OCI-LY7 (cell line): ENCODE data around the gene MTA3. TPM values are rescaled to one million over a fixed set of nuclear protein-coding genes. Genes with fewer than 3 reads are reported as not detected.

Source experiments
- BruUV-seq: library from RNA; stranded (reverse); fragments of 400-500 nt; replicated peaks from 2 replicates; lab custom pipeline; 2021; lab: Mats Ljungman, UMichigan
- CTCF ChIA-PET: fragments of 300-600 bp; sonication (Branson Sonifier 250); formaldehyde crosslinking; loops from one replicate; lab custom pipeline; 2022; ENCODE audit warnings: antibody characterized with exemption; ENCODE audit not compliant: unreplicated experiment; lab: Charles Lee
- POLR2A ChIA-PET: fragments of 300-600 bp; sonication (Branson Sonifier 250); formaldehyde crosslinking; loops from one replicate; lab custom pipeline; 2022; ENCODE audit warnings: antibody characterized with exemption; lab: Charles Lee
- DNase-seq: peaks from one replicate; pipeline ENCODE4 v3.0.0-alpha.2; 2015; ENCODE audit warnings: low spot score
- H2AFZ ChIP-seq: fragments of 200-600 bp; sonication (generic), shearing (Covaris generic); 2 replicates; pipeline ENCODE4 v1.6.1; 2014; ENCODE audit warnings: mild to moderate bottlenecking, antibody characterized with exemption, low read length, moderate library complexity
- H3K27ac ChIP-seq: fragments of 200-600 bp; sonication (generic); 2 replicates; pipeline ENCODE4 v1.5.1; 2014; ENCODE audit warnings: mixed run types, low read depth, mild to moderate bottlenecking, moderate library complexity, low read length, inconsistent platforms; ENCODE audit not compliant: poor library complexity, severe bottlenecking
- H3K36me3 ChIP-seq: fragments of 200-600 bp; sonication (generic); 2 replicates; pipeline ENCODE4 v1.6.1; 2014; ENCODE audit warnings: mild to moderate bottlenecking, antibody characterized with exemption, low read length, moderate library complexity, mixed read lengths; ENCODE audit not compliant: insufficient read depth
- H3K4me1 ChIP-seq: fragments of 200-600 bp; sonication (generic); 2 replicates; pipeline ENCODE4 v1.5.1; 2014; ENCODE audit warnings: mild to moderate bottlenecking, low read length; ENCODE audit not compliant: insufficient read depth, poor library complexity, severe bottlenecking
- H3K4me2 ChIP-seq: fragments of 200-600 bp; sonication (generic); 2 replicates; pipeline ENCODE4 v1.6.1; 2014; ENCODE audit warnings: mild to moderate bottlenecking, low read length
- H3K4me3 ChIP-seq: fragments of 200-600 bp; sonication (generic); 2 replicates; pipeline ENCODE4 v1.5.1; 2014; ENCODE audit warnings: mild to moderate bottlenecking, low read depth, low read length; ENCODE audit not compliant: poor library complexity, severe bottlenecking
- H3K79me2 ChIP-seq: fragments of 200-600 bp; sonication (generic); 2 replicates; pipeline ENCODE4 v1.6.1; 2016; ENCODE audit warnings: low read depth, mild to moderate bottlenecking, low read length, moderate library complexity, mixed read lengths; ENCODE audit not compliant: insufficient read depth
- H3K9me2 ChIP-seq: fragments of 200-600 bp; sonication (generic); 2 replicates; pipeline ENCODE4 v1.6.1; 2016; ENCODE audit warnings: mild to moderate bottlenecking, low read length, mixed read lengths; ENCODE audit not compliant: insufficient read depth
- H3K9me3 ChIP-seq: fragments of 200-600 bp; sonication (generic); 2 replicates; pipeline ENCODE4 v1.6.1; 2014; ENCODE audit warnings: mild to moderate bottlenecking, mixed run types, low read length, mixed read lengths
- H4K20me1 ChIP-seq: fragments of 200-600 bp; sonication (generic); 2 replicates; pipeline ENCODE4 v1.6.1; 2014; ENCODE audit warnings: mild to moderate bottlenecking, antibody characterized with exemption, low read length, moderate library complexity, mixed read lengths; ENCODE audit not compliant: insufficient read depth
- EZH2phosphoT487 ChIP-seq: fragments of 200-600 bp; sonication (generic); IDR thresholded peaks from 2 replicates; pipeline ENCODE4 v1.6.1; 2018; ENCODE audit warnings: low read depth, borderline replicate concordance, mild to moderate bottlenecking, mixed run types, antibody characterized with exemption, low read length, moderate library complexity, mixed read lengths
- intact Hi-C: fragments of 100-400 bp; cut with micrococcal nuclease; formaldehyde crosslinking; loops from one replicate; pipeline ENCODE4 v1.10.0; 2022; ENCODE audit not compliant: unreplicated experiment
- total RNA-seq, 2 experiments: library from RNA; depleted of rRNA in 1 of 2; stranded (reverse); fragments of >200 nt in 1 of 2; shearing (Covaris generic) in 1 of 2; gene quantifications; 2 replicates each; pipeline ENCODE4 v1.2.3, GENCODE V29; 2014 to 2022
- TF ChIP-seq, protein P1 (sequence below): fragments of 200-600 bp; sonication (generic); conservative IDR thresholded peaks from 2 replicates; pipeline ENCODE4 v1.5.1; 2014; ENCODE audit warnings: mild to moderate bottlenecking, antibody characterized with exemption, low read length, moderate library complexity, mixed read lengths

Gene MTA3
- total RNA-seq, 2 experiments from 2014 or later: 72.7 to 205 TPM

DNA sequence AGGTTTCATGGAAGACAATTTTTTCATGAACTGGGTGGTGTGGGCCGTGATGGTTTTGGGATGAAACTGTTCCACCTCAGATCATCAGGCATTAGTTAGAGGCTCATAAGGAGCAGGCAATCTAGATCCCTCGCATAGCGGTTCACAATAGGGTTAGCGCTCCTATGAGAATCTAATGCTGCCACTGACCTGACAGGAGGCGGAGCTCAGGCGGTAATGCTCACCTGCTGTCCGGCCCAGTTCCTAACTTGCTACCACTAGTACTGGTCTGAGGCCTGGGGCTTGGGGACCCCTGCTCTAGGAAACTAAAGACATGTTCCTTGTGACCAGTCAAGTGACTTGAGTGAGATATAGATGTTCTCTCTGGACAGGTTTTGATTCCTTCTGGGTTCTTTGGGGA, 146.3 kb downstream of the MTA3 start:
- CTCF ChIA-PET: no interaction called here
- no peak overlapping the region for H3K4me2 ChIP-seq
- H4K20me1 ChIP-seq: no peaks in the 10 kb centered on the region; the same call in 1 of the 2 replicates
- H3K4me3 ChIP-seq: no peak overlapping the region
- intact Hi-C loops: no loop called here
- H3K4me1 ChIP-seq: no peaks in the 10 kb centered on the region
- BruUV-seq: no TSS peak
- no peak for DNase-seq
- no peaks in the 10 kb centered on the region for H3K79me2 ChIP-seq
- no peaks in the 10 kb centered on the region for H3K9me2 ChIP-seq
- peaks cover 42% of the 10 kb centered on the region for H3K36me3 ChIP-seq
- H3K27ac ChIP-seq: no peak overlapping the region
- TF ChIP-seq, protein P1, sequence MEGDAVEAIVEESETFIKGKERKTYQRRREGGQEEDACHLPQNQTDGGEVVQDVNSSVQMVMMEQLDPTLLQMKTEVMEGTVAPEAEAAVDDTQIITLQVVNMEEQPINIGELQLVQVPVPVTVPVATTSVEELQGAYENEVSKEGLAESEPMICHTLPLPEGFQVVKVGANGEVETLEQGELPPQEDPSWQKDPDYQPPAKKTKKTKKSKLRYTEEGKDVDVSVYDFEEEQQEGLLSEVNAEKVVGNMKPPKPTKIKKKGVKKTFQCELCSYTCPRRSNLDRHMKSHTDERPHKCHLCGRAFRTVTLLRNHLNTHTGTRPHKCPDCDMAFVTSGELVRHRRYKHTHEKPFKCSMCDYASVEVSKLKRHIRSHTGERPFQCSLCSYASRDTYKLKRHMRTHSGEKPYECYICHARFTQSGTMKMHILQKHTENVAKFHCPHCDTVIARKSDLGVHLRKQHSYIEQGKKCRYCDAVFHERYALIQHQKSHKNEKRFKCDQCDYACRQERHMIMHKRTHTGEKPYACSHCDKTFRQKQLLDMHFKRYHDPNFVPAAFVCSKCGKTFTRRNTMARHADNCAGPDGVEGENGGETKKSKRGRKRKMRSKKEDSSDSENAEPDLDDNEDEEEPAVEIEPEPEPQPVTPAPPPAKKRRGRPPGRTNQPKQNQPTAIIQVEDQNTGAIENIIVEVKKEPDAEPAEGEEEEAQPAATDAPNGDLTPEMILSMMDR: no peak
- TF ChIP-seq EZH2phosphoT487: no peak
- no peak overlapping the region for H2AFZ ChIP-seq
- POLR2A ChIA-PET: no interaction called here
- no peaks in the 10 kb centered on the region for H3K9me3 ChIP-seq

DNA sequence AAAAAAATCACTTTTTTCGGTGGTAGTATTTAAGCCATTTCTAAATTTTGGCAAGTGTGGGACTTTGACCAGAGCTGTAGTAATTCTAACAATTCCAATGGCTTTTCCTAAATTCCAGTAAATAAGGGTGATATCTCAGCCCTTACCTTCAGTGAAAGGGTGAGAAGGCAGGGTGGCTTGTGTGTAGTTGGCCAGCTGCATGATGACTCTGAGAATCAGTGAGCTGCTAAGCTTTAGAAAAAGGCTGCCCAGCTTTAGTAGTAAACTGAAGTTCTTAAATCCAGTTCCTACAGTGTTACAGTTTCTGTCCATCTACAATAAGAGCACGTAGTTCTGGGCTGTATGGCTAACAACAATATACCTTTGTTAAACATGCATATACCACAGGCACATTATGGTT, 153.5 kb downstream of the MTA3 start:
- no peaks in the 10 kb centered on the region for H3K79me2 ChIP-seq
- no peak for DNase-seq
- ChIA-PET POLR2A (interaction anchor here (0.6 to 0.7 kb wide), 2 partner anchors 25 kb away, joined by 3 to 4 read pairs; no protein-coding TSS in a partner anchor), CTCF (no interaction called here)
- H3K27ac ChIP-seq: no peak overlapping the region
- peaks cover 40% of the 10 kb centered on the region for H3K36me3 ChIP-seq
- no peaks in the 10 kb centered on the region for H3K4me1 ChIP-seq
- intact Hi-C loops: no loop called here
- no peaks in the 10 kb centered on the region for H4K20me1 ChIP-seq
- no peak overlapping the region for H3K4me3 ChIP-seq
- no peak overlapping the region for H3K4me2 ChIP-seq
- TF ChIP-seq EZH2phosphoT487: no peak
- TF ChIP-seq, protein P1: no peak
- H3K9me3 ChIP-seq: no peaks in the 10 kb centered on the region
- no peak overlapping the region for H2AFZ ChIP-seq
- BruUV-seq: no TSS peak
- no peaks in the 10 kb centered on the region for H3K9me2 ChIP-seq

DNA sequence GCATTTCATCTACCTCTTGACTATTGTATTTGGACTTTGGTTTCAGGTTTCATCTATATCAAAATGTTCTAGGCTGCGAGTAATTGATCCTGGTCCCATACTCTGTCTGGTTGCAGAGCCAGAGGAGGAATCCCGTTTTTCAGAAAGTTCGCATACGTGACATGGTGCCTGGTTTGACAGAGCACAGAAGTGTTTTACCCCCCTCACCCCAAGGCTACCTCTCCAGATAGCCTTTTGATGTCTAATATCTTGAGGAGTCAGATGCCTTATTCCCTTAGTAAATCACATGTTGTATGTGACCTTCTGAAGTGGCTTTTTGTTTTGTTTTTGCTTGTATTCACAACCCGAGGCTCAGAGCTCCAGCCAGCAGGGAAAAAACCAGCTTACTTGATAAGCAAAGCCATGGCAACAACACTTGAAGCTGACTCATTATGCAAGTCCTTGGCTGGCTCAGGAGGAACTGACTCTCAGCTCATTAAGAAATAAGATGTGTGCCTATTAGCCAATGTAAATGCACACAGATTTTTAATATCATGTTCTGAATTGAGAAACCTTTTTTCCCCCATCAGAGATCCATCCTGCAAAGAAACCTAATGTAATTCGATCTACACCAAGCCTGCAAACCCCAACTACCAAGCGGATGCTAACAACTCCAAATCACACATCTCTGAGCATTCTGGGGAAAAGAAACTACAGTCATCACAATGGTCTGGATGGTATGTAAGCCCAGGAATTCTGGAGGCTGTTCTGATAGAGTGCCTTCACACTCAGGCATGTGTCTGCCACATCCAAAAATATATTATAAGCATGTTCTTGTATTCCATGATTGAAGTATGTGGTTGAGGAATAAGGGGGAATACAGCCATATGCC, 154.1 kb downstream of the MTA3 start:
- Histone ChIP-seq H3K9me3 (no peaks in the 10 kb centered on the region), H3K36me3 (peaks cover 46% of the 10 kb centered on the region), H3K4me3 (no peak overlapping the region), H3K27ac (no peak overlapping the region), H3K79me2 (no peaks in the 10 kb centered on the region), H3K4me2 (no peak overlapping the region), H2AFZ (no peak overlapping the region), H3K4me1 (no peaks in the 10 kb centered on the region), H4K20me1 (no peaks in the 10 kb centered on the region), H3K9me2 (no peaks in the 10 kb centered on the region)
- ChIA-PET POLR2A (interaction anchor here (0.7 kb wide), 1 partner anchor 26 kb away, joined by 3 read pairs; no protein-coding TSS in a partner anchor), CTCF (no interaction called here)
- BruUV-seq: no TSS peak
- no peak for DNase-seq
- no peak for TF ChIP-seq EZH2phosphoT487
- TF ChIP-seq, protein P1: no peak
- intact Hi-C loops: no loop called here
